ENCODE data around the gene C2CD4B. TPM values are rescaled to one million over a fixed set of nuclear protein-coding genes. Genes with fewer than 3 reads are reported as not detected.

Gene C2CD4B
- total and polyA plus RNA-seq, 2 donors = 2.7 to 8.8 TPM

- H3K4me3 ChIP-seq (ENCODE audit: low read length in 2 of 2) = no peak overlapping the region
- 96% methylated on average over 7 of the region's 7 CpGs for WGBS
- H3K9me3 ChIP-seq (ENCODE audit: control insufficient read depth in 2 of 2, insufficient read depth in 1 of 2, low read length in 1 of 2) = no peaks in the 10 kb centered on the region
- DNase-seq (ENCODE audit: low read depth in 6 of 9, low spot score in 9 of 9) = no peak
- no peaks in the 10 kb centered on the region for H3K36me3 ChIP-seq (ENCODE audit: control insufficient read depth in 2 of 2, insufficient read depth in 2 of 2, low read length in 1 of 2)
- peak overlapping the region; percentile 1 to 70 for H3K27ac ChIP-seq (ENCODE audit: low read depth in 1 of 2, low read length in 1 of 2)
- H3K4me1 ChIP-seq (ENCODE audit: control insufficient read depth in 2 of 2, insufficient read depth in 2 of 2, low read length in 2 of 2) = peaks cover 19 to 21% of the 10 kb centered on the region in 2 donors
- H3K27me3 ChIP-seq (ENCODE audit: control insufficient read depth in 2 of 2, insufficient read depth in 1 of 2, low read length in 1 of 2) = no peaks in the 10 kb centered on the region
These were observed 46.4 kb downstream of the C2CD4B start for GRCh38 chr15:62118520-62119226.

DNA sequence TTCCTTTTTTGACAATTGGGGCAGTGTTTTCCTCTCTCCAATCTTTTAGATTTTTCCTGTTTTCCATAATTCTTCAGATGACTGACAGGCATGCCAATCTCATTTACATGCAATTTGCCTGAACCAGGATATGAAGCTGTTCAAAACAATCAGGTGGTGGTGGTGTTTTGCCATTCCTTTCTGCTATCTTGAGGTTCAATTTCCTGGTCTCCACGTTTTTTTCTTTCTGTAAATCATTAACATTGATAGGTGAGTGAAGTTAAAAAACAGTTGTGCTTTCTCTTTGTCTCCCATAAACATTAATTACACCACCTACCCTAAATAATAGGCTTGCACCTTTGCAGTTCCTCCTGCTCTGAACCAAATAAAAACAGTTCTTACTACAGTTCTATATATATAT is 49.2 kb downstream of the C2CD4B start:
- no peak for DNase-seq (ENCODE audit: low read depth in 6 of 9, low spot score in 9 of 9)
- no peaks in the 10 kb centered on the region for H3K27me3 ChIP-seq (ENCODE audit: control insufficient read depth in 2 of 2, insufficient read depth in 1 of 2, low read length in 1 of 2)
- no peak overlapping the region for H3K4me3 ChIP-seq (ENCODE audit: low read length in 2 of 2)
- WGBS = 21% methylated on average over 1 of the region's 1 CpG
- no peaks in the 10 kb centered on the region for H3K9me3 ChIP-seq (ENCODE audit: control insufficient read depth in 2 of 2, insufficient read depth in 1 of 2, low read length in 1 of 2)
- no peaks in the 10 kb centered on the region for H3K36me3 ChIP-seq (ENCODE audit: control insufficient read depth in 2 of 2, insufficient read depth in 2 of 2, low read length in 1 of 2)
- peaks cover 4 to 7% of the 10 kb centered on the region in 2 donors for H3K4me1 ChIP-seq (ENCODE audit: control insufficient read depth in 2 of 2, insufficient read depth in 2 of 2, low read length in 2 of 2)
- H3K27ac ChIP-seq (ENCODE audit: low read depth in 1 of 2, low read length in 1 of 2) = no peak overlapping the region

Other genes starting within 250 kb of the C2CD4B start
- 38.1 TPM for gene VPS13C, start 104.8 kb downstream of the C2CD4B start, total RNA-seq
- gene VPS13C, start 104.8 kb downstream of the C2CD4B start, polyA plus RNA-seq = 50.9 TPM
- gene C2CD4A, start 98.3 kb downstream of the C2CD4B start, total RNA-seq = 0.66 TPM
- gene C2CD4A, start 98.3 kb downstream of the C2CD4B start, polyA plus RNA-seq = 11.6 TPM
- 2.7 TPM for gene TLN2, start 225.3 kb upstream of the C2CD4B start, total RNA-seq
- gene TLN2, start 225.3 kb upstream of the C2CD4B start, polyA plus RNA-seq = 2.4 TPM